ENCODE data around the gene SPDYE17.
"Not testable (repeated sequence)": the region's sequence is repeated elsewhere in the genome, so short reads cannot be mapped to it uniquely, and the experiment has no call there.

- TF ChIP-seq CTCF (IDR thresholded peaks at IDR 0.05); EZH2 (IDR thresholded peaks at IDR 0.05; ENCODE audit: borderline replicate concordance, insufficient read depth, low read depth, low read length, poor library complexity, severe bottlenecking): not testable (repeated sequence)
Measured at GRCh38 chr7:76999474-77000107, 32.6 kb downstream of the SPDYE17 start.

Measured in B cell (primary cell).